WERI-Rb-1 (cell line): ENCODE data around the gene POU6F2.

Experiments used
- DNase-seq: peaks from one replicate; pipeline ENCODE4 v3.0.0-alpha.2; 2020
- H3K27ac ChIP-seq: fragments of 250-450 bp; sonication (Bioruptor Pico); 2 replicates; pipeline ENCODE4 v1.5.1; 2020; ENCODE audit warnings: mild to moderate bottlenecking, moderate library complexity
- H3K27me3 ChIP-seq: fragments of 250-450 bp; sonication (Bioruptor Pico); 2 replicates; pipeline ENCODE4 v1.5.1; 2021; ENCODE audit warnings: mild to moderate bottlenecking, low read depth, moderate library complexity; ENCODE audit not compliant: insufficient read depth, severe bottlenecking
- H3K36me3 ChIP-seq: fragments of 250-450 bp; sonication (Bioruptor Pico); 2 replicates; pipeline ENCODE4 v1.5.1; 2020; ENCODE audit warnings: mild to moderate bottlenecking, moderate library complexity
- H3K4me3 ChIP-seq: 2 replicates; pipeline ENCODE4 v1.5.1; 2011; ENCODE audit warnings: low read depth, mild to moderate bottlenecking, control low read depth, low read length
- H3K9me3 ChIP-seq: fragments of 250-450 bp; sonication (Bioruptor Pico); 2 replicates; pipeline ENCODE4 v1.5.1; 2021; ENCODE audit warnings: mild to moderate bottlenecking, moderate library complexity; ENCODE audit not compliant: severe bottlenecking
- CTCF ChIP-seq: IDR thresholded peaks from 2 replicates; pipeline ENCODE4 v1.5.1; 2011; ENCODE audit warnings: low read depth, mild to moderate bottlenecking, control low read depth, inconsistent platforms, low read length

The POU6F2 gene

GRCh38 chr7:39043531-39043930 is 65.8 kb downstream of the POU6F2 start:
- H3K27me3 ChIP-seq = no peaks in the 10 kb centered on the region
- no peak overlapping the region for H3K27ac ChIP-seq
- no peaks in the 10 kb centered on the region for H3K36me3 ChIP-seq
- no peaks in the 10 kb centered on the region for H3K9me3 ChIP-seq
- TF ChIP-seq CTCF = no peak
- no peak overlapping the region for H3K4me3 ChIP-seq
- DNase-seq = no peak

GRCh38 chr7:39044489-39044888 is 66.8 kb downstream of the POU6F2 start:
- H3K36me3 ChIP-seq = no peaks in the 10 kb centered on the region
- H3K27me3 ChIP-seq = no peaks in the 10 kb centered on the region
- H3K9me3 ChIP-seq = no peaks in the 10 kb centered on the region
- no peak overlapping the region for H3K4me3 ChIP-seq
- no peak overlapping the region for H3K27ac ChIP-seq
- TF ChIP-seq CTCF = no peak
- no peak for DNase-seq

DNA sequence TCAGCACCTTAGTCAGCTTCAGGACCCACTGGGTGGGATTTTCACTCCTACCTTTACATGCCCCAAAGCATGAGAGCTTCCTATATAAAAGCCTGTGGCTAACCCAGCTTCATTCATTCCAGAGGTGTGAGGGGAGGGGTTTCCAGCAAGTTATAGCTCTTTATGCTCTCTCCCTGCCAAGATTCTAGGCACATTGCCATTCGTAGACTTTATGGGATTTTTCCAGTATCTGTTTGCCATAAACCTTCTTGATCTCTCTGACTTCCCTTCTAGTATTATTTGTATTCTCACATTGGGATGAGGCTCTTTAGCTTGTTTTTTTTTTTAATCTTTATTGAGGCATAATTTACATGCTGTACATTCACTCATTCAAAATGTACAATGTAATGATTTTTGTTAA is 67.5 kb downstream of the POU6F2 start:
- H3K9me3 ChIP-seq = no peaks in the 10 kb centered on the region
- TF ChIP-seq CTCF = no peak
- no peak for DNase-seq
- H3K27ac ChIP-seq = no peak overlapping the region
- H3K27me3 ChIP-seq = no peaks in the 10 kb centered on the region
- H3K36me3 ChIP-seq = no peaks in the 10 kb centered on the region
- H3K4me3 ChIP-seq = no peak overlapping the region

DNA sequence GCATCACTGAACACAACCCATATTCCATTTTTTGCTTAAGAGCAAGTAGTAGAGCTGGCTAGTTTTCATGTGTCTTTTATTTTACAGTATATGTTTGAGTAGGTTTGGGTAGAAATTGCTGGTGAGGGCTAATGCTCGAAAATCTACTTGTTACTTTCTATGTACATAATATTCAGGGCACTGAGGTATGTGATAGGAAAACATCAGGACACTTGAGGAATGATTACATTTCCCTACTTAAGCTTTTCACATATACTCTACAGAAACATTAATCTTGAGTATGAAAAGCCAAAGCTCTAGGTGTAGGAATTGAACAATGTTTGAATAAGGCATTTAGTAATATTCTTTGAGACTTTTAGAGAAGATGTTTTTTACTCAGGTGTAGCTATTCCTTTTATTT is 73.6 kb downstream of the POU6F2 start:
- no peak for DNase-seq
- H3K27me3 ChIP-seq = no peaks in the 10 kb centered on the region
- H3K9me3 ChIP-seq = no peaks in the 10 kb centered on the region
- no peak overlapping the region for H3K4me3 ChIP-seq
- H3K36me3 ChIP-seq = no peaks in the 10 kb centered on the region
- no peak for TF ChIP-seq CTCF
- no peak overlapping the region for H3K27ac ChIP-seq

GRCh38 chr7:39051707-39052106 is 74.0 kb downstream of the POU6F2 start:
- no peak for DNase-seq
- H3K27me3 ChIP-seq = no peaks in the 10 kb centered on the region
- peaks cover 4% of the 10 kb centered on the region for H3K9me3 ChIP-seq
- H3K36me3 ChIP-seq = no peaks in the 10 kb centered on the region
- no peak overlapping the region for H3K27ac ChIP-seq
- TF ChIP-seq CTCF = no peak
- H3K4me3 ChIP-seq = no peak overlapping the region

DNA sequence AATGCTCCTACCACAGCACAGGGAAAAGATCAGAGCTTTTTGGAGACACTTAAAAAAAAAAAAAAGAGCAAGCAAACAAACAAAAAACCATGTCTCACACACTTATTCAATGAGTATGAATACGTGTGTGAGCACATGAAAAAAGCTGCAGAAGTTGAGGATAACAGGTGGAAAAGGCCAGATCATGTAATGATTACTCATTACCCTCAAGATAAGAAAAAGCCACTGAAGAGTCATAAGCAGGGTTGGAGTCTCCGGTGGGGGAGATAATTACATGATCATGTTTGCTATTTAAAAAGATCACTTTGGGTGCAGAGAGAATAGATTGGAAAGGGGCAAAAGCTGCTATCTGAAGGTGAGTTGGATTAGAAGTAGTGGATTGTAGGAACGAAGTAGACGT is 77.0 kb downstream of the POU6F2 start:
- DNase-seq = no peak
- no peaks in the 10 kb centered on the region for H3K27me3 ChIP-seq
- TF ChIP-seq CTCF = no peak
- no peak overlapping the region for H3K27ac ChIP-seq
- peaks cover 5% of the 10 kb centered on the region for H3K9me3 ChIP-seq
- no peaks in the 10 kb centered on the region for H3K36me3 ChIP-seq
- no peak overlapping the region for H3K4me3 ChIP-seq
